HFF-Myc (cell line): Measurements from ENCODE around the gene NT5DC4.

ENCODE experiments used
- DNase-seq: peaks from one replicate; pipeline ENCODE4 v3.0.0-alpha.2; 2011; ENCODE audit warnings: low read depth; ENCODE audit errors: extremely low read depth
- H3K4me3 ChIP-seq: replicated peaks from 2 replicates; pipeline ENCODE4 v1.5.1; 2011; ENCODE audit warnings: low read depth, mild to moderate bottlenecking, control low read depth, low read length
- CTCF ChIP-seq: IDR thresholded peaks from 2 replicates; pipeline ENCODE4 v1.5.1; 2012; ENCODE audit warnings: mild to moderate bottlenecking, low read depth, low read length, control low read depth; ENCODE audit errors: missing control alignments

Gene NT5DC4

GRCh38 chr2:112773556-112773955, 52.7 kb downstream of the NT5DC4 start:
- no peak for TF ChIP-seq CTCF
- no peak for DNase-seq
- no peak overlapping the region for H3K4me3 ChIP-seq

GRCh38 chr2:112774536-112775285, 53.9 kb downstream of the NT5DC4 start:
- H3K4me3 ChIP-seq = no peak overlapping the region
- no peak for DNase-seq
- no peak for TF ChIP-seq CTCF

- TF ChIP-seq CTCF = no peak
- DNase-seq = no peak
- H3K4me3 ChIP-seq = no peak overlapping the region
Measured at GRCh38 chr2:112776113-112776512, 55.3 kb downstream of the NT5DC4 start.

GRCh38 chr2:112777036-112777435, 56.2 kb downstream of the NT5DC4 start:
- no peak for DNase-seq
- H3K4me3 ChIP-seq = no peak overlapping the region
- TF ChIP-seq CTCF = no peak

GRCh38 chr2:112779598-112779997, 58.8 kb downstream of the NT5DC4 start:
- H3K4me3 ChIP-seq = no peak overlapping the region
- no peak for DNase-seq
- TF ChIP-seq CTCF = no peak

- no peak overlapping the region for H3K4me3 ChIP-seq
- TF ChIP-seq CTCF = no peak
- no peak for DNase-seq
Measured at GRCh38 chr2:112782234-112782799, 61.5 kb downstream of the NT5DC4 start.
